GM12891 (cell line): Measurements from ENCODE around the gene FTO.

Source experiments
- POLR2A ChIP-seq: IDR thresholded peaks from 2 replicates; pipeline ENCODE4 v1.6.1; 2011; ENCODE audit warnings: low read depth, low read length, control low read depth
- SPI1 ChIP-seq: IDR thresholded peaks from 2 replicates; pipeline ENCODE4 v1.6.1; 2011; ENCODE audit warnings: low read depth, low read length, control low read depth
- TAF1 ChIP-seq: IDR thresholded peaks from 2 replicates; pipeline ENCODE4 v1.6.1; 2011; ENCODE audit warnings: low read depth, low read length, control low read depth

DNA sequence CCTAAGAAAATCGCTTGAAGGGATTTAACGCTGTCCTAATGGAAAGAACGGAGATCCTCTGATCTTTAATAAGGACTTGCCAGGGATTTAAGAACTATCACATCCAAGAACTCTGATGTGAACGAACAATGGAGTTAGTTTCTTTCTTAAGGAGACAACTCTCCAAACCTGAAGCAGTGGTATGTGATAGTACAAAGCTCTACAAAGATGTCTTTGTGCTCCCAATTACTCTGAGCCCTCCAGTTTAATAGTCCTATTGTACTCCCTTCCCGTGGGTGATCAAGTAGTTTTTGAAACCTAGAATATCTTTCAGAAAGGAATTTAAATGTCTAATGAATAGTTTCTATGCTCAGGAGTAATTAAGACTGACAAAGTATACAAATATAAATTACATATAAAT is 123.8 kb downstream of the FTO start:
- TF ChIP-seq TAF1 = no peak
- TF ChIP-seq POLR2A = no peak
- TF ChIP-seq SPI1 = no peak
